ENCODE measurements around the gene TIGIT. TPM values are rescaled to one million over a fixed set of nuclear protein-coding genes. Genes with fewer than 3 reads are reported as not detected.

Gene TIGIT
- total RNA-seq, 2 donors from 2014 or later: 0.48 to 0.60 TPM

DNA sequence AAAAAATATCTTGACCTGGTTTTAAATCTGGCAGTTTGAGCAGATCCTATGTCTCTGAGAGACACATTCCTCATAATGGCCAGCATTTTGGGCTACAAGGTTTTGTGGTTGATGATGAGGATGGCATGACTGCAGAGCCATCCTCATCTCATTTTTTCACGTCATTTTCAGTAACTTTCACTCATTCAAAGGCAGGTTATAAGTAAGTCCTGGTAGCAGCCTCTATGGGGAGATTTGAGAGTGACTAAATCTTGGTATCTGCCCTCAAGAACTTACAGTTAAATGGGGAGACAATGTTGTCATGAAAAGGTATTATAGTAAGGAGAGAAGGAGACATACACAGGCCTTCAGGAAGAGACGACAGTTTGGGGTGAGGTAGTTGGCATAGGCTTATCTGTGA is 14.5 kb downstream of the TIGIT start:
- intact Hi-C loops (cut with DNase I): no loop called here

DNA sequence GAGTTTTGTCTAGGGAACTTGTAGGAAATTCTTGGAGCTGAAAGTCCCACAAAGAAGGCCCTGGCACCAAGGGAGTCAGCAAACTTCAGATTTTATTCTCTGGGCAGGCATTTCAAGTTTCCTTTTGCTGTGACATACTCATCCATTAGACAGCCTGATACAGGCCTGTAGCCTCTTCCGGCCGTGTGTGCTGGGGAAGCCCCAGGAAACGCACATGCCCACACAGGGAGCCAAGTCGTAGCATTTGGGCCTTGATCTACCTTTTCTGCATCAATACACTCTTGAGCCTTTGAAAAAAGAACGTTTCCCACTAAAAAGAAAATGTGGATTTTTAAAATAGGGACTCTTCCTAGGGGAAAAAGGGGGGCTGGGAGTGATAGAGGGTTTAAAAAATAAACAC is 15.0 kb downstream of the TIGIT start:
- intact Hi-C loops (cut with DNase I): no loop called here
- DNase-seq (ENCODE audit: low spot score): no peak

More for the DNA sequence above, 14.5 kb downstream of the TIGIT start:
- DNase-seq (ENCODE audit: low spot score): no peak

DNA sequence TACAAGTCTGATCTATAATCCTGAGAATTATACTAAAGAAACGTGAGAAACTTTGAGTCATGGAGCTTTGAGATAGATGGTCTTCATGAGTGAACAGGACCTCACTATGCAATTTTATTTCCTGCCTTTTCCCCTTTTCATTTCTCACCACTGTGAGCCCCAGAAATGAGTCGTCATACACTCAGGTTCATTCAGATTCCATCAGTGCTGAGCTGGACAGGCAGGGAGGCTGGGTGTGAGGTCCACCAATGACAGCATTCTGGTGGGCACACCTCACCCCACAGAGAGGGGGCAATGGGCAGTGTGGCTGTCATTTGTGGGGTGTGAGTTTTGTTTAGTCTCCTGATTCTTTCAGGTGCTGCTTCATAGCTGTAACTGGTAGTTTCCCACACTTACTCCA is 16.9 kb downstream of the TIGIT start:
- DNase-seq (ENCODE audit: low spot score): no peak
- intact Hi-C loops (cut with DNase I): no loop called here

DNA sequence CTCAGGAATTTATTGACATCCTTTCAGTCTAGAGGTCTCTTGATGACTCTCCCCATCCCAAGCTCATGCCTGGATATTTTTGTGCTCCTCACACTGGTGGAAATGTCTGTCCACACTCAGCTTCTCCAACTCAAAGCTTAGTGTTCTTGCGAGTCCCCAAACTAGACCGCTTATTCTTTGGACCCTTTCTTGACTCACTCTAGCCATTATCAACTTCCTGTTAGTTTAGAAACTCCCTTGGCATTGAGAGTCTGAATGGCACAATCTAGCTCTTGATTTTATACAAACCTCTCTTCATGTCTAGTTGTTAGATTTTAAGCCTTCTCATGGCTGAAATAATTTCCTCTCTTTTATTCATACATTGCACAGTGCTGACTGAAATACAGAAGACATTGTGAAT is 19.6 kb downstream of the TIGIT start:
- DNase-seq (ENCODE audit: low spot score): no peak
- intact Hi-C loops (cut with DNase I): no loop called here

DNA sequence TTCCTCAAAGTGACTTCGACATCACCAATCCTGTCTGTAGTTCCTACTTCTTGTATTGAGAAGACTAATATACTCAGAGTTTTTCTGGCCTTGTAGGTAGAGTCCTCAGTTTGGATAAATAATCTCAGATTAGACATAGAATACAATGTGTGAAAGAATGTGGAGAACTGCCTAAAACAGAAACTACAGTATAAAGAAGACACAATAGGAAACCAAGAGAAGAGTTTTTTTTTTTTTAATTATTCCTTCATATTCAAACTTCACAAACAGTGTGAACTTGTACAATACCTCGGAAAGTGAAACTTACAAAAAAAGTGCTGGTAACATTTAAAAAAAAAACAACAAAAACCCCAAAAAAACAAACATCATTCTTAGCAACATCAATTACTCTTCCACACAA is 20.5 kb downstream of the TIGIT start:
- intact Hi-C loops (cut with DNase I): no loop called here
- DNase-seq (ENCODE audit: low spot score): no peak

DNA sequence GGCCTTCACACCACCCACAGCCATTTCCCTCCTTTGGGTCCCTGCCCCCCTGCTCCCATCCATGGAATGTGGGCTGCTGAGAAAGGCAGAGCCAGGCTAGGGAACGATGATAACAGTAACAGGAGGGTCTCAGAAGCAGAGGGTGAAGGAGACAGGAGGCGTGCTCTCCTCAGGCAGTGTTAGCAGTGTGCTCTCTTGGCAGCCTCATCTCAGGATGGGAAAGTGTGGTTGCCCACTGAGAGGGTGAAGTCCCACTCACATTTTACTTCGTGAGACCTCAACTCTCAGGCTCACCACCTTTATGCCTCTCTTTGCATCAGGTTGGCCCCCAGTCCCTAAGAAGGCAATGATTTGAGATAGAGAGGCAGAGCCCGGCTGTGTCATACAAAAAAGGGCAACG is 24.5 kb downstream of the TIGIT start:
- intact Hi-C loops (cut with DNase I): no loop called here
- no peak for DNase-seq (ENCODE audit: low spot score)

DNA sequence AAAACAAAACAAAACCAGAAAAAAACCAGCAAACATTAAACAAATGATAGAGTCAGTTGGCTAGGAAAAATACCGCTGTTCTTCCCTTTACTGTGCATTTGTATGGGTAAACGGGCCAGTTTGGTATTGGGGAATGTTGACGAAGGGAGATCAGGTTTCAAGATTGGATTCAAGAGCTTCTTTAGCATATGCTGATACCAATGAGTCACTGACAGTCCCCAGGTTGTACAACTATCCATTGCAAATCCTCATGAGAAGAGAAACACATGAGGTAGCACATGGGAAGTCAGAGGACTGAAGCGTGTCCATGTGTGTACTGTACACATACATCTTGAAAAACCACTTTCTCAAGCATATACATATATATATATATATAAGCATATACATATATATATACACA is 25.6 kb downstream of the TIGIT start:
- intact Hi-C loops (cut with DNase I): no loop called here

DNA sequence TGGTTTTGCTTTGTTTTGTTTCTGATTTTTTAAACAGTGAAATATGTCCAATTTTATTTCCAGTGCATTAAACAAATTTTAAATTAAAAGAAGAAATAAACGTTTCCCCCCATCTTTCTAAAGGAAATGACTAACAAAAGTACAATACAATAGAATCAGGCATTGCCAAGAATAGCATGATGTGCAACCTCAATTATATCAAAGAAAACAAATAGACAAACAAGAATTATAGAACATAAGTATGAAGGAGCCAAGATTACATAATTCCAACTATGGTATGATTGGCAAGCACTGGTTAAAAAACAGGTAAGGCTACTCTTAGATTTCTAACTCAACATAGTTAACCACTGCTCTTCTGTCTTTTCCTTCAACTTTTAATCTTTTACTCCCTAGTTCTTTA is 26.4 kb downstream of the TIGIT start:
- no peak for DNase-seq (ENCODE audit: low spot score)
- intact Hi-C loops (cut with DNase I): no loop called here

More for the DNA sequence above, 25.6 kb downstream of the TIGIT start:
- DNase-seq (ENCODE audit: low spot score): no peak

DNA sequence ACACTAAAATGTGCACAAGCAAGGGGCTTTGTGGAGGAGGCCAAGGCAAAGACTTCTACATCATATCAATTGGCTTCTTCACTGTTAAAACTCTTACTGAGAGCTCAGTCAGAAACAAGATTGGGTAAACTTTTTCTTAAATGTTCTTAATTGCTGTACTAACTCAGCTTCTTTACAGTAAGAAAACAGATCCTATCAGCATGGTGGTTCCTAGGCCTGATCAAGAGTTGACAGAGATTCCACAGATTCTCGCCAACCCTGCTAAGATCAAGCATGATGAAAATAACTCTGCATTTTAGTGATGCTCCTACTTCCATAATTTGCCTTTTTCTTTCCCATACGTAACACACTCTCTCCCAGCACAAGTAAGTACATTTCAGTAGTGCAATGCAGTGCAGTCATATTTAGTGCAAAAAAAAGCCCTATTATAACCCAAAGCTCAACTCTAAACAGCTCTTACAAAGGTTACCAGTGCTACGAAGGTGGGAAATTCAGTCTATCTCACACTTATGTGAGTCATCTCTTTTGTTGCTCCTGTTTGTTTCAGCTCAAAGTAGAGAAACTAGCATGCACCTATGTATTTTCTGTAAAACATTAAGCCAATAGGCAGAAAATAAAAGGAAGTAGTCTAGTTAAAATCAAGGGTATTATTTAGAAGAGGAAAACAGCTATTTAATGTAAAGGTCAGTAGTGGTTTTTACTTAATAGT is 29.9 kb downstream of the TIGIT start:
- DNase-seq (ENCODE audit: low spot score): no peak
- intact Hi-C loops (cut with DNase I): no loop called here

DNA sequence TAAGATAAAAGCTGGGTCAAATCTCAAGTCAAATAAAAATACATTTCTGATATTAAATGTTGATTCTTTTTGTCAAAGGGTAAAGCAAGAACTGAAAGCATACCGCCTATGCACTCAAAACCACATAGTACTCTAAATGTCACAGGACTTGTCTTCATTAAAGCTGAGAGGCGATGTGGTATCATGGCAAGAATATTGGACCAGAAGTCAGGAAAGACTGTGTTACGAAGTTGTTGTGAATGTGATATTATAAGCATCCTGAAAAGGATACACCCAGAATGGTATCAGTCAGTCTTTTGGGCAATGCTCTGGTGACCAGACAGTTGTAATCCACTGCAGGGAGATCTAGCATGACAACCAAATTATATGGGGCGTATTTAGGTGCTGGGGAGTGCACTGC is 33.8 kb downstream of the TIGIT start:
- no peak for DNase-seq (ENCODE audit: low spot score)
- intact Hi-C loops (cut with DNase I): no loop called here

DNA sequence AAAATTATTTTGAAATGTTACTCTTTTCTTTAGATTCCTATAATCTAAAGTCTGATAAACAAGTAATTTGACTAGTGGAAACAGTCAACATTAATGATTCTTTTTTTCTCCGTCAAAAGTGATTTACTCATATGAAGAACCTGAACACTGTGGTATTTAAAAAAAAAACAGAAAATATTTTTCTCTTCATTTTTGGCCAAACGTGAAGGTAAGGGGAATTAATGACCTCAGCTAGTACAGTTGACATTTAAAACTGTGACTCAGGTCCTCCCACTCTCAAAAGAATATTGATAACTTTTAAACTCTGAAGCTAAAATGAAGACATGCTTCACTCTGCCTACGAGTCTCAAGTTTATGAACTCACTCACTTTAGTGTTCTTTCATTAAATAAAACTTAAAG is 34.5 kb downstream of the TIGIT start:
- intact Hi-C loops (cut with DNase I): no loop called here
- DNase-seq (ENCODE audit: low spot score): no peak

DNA sequence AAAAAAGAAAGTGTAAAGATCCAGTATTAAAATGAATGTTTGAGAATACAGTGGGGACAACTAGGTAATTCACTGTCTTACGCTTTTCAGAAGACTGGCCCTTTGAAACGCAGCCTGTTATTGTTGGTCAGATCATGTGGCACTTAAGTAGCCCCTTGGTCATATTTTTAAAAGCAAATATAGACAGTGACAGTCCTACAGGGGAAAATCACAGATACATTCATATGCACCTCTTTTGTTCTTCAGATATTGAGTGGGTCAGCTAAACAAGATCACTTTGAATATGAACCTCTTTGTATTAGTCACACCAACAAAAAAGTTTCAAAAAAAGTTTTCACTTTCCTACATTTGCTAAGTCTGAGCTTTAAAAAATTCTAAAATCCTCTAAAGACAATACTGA is 36.0 kb downstream of the TIGIT start:
- intact Hi-C loops (cut with DNase I): loop anchor here in 1 of 2 donors (10.0 kb wide), 1 partner anchor 475 kb away; no protein-coding TSS in a partner anchor
- DNase-seq (ENCODE audit: low spot score): no peak

DNA sequence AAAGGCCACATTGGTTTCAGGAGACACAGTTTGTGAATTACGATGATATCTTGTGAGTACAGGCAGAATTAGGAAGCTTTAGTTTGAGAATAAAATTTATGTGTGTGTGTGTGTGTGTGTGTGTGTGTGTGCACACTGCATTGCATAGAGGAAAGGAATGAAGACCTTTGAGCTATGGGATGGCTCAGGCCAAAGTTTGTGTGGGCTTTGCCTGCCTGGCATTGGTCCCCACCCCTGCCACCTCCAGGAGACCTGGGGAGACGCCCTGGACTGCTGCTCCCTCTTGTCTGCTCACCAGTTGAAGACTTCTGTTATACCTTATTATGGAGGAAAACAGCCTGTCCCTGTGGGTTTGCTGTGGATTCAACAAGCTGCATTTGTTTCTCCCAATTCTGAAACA is 37.2 kb downstream of the TIGIT start:
- no peak for DNase-seq (ENCODE audit: low spot score)
- intact Hi-C loops (cut with DNase I): loop anchor here in 1 of 2 donors (10.0 kb wide), 1 partner anchor 476 kb away; no protein-coding TSS in a partner anchor

DNA sequence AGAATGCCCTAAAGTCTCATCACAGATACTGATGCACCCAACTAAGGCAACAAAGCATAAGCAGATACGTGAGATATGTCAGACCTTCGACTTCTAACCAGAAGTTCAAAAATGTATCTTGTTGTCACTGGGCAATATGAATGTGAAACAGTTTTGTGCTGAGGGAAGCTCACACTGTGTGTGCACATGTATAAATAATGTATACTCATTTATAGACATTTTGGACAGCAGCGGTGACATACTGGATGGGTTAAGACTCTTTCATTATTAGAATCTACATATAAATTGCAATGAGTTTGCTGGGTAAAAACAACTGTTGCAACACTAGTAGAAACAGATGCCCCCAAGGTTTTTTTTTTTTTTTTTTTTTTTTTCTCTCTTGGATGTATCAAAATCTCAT is 37.9 kb downstream of the TIGIT start:
- no peak for DNase-seq (ENCODE audit: low spot score)
- intact Hi-C loops (cut with DNase I): loop anchor here in 1 of 2 donors (10.0 kb wide), 1 partner anchor 477 kb away; no protein-coding TSS in a partner anchor

DNA sequence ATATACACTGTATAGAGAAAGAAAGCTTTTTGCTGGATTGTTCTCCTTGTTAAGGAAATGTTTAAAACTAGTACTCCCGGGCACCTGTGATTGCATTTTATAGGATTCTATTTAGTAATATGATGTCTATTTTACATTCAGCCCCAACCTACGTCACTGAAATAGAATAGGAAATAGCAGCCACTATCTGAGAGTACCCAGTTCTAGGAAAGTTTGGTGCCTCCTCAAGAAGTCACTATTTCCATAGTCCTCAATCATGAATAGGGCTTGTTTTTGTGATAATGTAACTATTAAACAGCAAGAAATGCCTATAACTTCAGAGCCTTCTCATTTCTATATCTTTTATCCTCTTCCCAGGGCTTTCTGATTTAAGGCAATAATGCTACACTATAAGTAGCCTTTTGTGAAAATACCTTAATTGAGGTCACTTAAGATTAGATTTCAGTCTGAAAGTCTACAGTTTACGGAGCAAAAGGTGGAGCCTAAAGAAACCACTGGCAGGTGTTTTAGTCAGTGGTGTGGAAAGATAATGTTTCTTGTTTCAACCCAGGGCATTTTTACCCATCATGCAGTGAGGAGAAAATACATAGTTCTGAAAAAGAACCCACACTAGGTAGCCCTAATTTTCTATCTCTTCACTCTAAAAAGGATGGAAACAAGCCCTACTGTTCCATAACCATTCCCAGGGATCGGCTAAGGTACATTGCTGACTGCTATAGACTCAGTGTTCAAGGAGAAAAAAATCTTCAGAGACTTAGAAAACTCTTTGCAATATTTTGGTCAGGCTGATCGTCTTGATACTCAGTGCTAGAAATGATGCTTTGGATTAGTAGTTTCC is 38.7 kb downstream of the TIGIT start:
- intact Hi-C loops (cut with DNase I): loop anchor here in 1 of 2 donors (10.0 kb wide), 1 partner anchor 478 kb away; no protein-coding TSS in a partner anchor
- DNase-seq (ENCODE audit: low spot score): no peak

DNA sequence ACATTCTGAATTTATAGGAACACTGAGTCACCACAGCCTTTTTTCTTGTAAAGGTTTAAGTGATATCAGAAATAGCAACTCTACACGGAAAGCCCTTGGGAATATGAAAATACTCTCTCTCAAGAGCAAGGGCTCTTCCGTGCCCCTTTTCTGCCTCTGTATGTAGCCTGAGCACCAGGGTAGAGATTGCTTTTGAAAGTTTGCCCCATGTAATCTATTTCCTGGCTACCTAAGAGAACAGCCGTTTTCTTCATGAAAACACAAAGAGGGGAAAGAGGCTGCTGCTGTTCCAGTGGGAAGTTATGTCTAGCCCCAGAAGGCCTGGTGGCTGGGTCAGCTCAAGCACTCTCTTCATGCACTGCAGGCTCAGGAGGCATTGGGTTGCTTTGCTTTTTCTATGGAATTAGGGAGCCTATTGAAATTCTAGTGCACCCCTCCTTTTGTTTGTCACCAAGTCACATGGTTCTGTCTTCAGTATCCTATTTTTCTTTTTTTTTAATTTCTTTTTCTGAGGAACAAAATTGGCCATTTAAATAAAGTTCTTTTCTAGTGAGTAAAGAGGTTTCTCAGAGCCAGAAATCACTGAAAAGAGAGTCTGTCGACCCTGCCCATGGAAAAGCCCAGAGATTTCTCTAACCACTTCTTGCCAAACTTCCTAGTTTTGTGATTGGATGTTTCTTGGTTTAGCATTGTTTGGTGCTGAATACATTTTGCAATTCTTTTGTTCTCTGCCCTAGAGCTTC is 39.5 kb downstream of the TIGIT start:
- intact Hi-C loops (cut with DNase I): loop anchor here in 1 of 2 donors (10.0 kb wide), 1 partner anchor 479 kb away; no protein-coding TSS in a partner anchor
- no peak for DNase-seq (ENCODE audit: low spot score)

DNA sequence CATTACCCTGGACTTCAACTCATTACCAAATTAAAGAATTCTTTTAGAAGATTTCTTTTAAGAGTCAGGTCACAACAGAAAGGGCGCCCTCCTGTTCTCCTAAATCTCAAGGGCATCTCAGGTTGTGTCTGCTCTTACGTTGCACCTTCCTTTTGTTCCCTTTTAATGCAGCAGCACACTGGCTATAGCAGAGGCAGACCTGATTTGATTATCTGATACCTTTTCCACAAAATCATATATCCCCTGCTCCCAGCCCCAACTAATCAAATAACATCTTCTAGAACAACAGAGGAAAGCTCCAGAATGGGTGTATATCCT is 40.1 kb downstream of the TIGIT start:
- no peak for DNase-seq (ENCODE audit: low spot score)
- intact Hi-C loops (cut with DNase I): loop anchor here in 1 of 2 donors (10.0 kb wide), 1 partner anchor 479 kb away; no protein-coding TSS in a partner anchor

DNA sequence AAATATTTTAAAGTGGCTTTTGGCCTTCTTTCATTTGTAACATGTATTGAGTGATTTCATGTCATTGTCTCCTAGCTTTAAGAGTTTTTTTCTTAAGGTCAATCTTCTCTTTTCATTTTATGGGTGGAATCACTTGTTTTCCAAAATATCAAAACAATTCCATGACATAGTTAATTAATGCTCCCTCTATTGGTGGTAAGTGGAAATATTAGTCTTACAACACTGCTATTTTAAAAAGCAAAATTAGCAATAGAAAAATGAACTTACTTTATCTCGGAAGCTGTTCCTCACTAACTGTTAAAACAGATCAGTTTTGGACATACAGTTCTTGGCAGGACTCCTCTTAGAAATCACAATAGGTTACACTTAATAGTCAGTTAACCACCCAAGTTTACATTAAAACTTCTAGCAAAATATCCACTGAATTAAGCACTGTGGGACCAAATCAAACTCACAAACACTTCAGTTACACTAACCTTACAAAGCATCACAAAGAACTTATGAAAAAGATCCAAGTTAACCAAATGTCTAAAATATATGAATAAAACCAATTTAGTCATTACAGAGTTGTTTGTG is 42.4 kb downstream of the TIGIT start:
- intact Hi-C loops (cut with DNase I): loop anchor here in 1 of 2 donors (10.0 kb wide), 1 partner anchor 481 kb away; no protein-coding TSS in a partner anchor
- DNase-seq (ENCODE audit: low spot score): no peak

DNA sequence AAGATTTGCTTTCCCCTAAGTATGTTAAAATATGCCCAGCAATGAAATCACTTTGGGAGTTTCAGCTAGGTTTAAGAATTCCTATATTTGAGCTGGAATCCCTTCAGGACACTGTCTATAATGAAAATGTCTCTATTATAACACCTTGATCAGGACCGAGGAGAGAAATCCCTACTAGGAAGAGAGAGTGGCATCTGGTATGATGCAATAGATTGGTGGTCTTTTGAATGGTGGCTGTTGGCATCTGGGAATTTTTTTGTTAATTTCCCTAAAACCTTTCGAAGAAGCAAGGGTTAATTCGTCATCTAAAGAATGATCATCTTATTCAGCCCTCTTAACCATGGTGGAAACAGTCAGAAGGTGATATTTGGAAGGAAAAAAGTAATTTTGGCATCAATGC is 43.0 kb downstream of the TIGIT start:
- intact Hi-C loops (cut with DNase I): loop anchor here in 1 of 2 donors (10.0 kb wide), 1 partner anchor 482 kb away; no protein-coding TSS in a partner anchor
- DNase-seq (ENCODE audit: low spot score): no peak
